A673 (cell line): Measurements from ENCODE around the gene SRRD.

Experiments
- CTCF ChIP-seq: fragments of 300-800, 200-600 bp; sonication (generic); conservative IDR thresholded peaks from 2 replicates; pipeline ENCODE4 v1.5.1; 2017; ENCODE audit warnings: low read depth, mild to moderate bottlenecking, antibody characterized with exemption, low read length, moderate library complexity, mixed read lengths
- EZH2 ChIP-seq: fragments of 200-600 bp; sonication (generic); IDR thresholded peaks from 2 replicates; pipeline ENCODE4 v1.6.1; 2017; ENCODE audit warnings: borderline replicate concordance, low read depth, mild to moderate bottlenecking, mixed read lengths, antibody characterized with exemption, low read length; ENCODE audit not compliant: poor library complexity, severe bottlenecking

DNA sequence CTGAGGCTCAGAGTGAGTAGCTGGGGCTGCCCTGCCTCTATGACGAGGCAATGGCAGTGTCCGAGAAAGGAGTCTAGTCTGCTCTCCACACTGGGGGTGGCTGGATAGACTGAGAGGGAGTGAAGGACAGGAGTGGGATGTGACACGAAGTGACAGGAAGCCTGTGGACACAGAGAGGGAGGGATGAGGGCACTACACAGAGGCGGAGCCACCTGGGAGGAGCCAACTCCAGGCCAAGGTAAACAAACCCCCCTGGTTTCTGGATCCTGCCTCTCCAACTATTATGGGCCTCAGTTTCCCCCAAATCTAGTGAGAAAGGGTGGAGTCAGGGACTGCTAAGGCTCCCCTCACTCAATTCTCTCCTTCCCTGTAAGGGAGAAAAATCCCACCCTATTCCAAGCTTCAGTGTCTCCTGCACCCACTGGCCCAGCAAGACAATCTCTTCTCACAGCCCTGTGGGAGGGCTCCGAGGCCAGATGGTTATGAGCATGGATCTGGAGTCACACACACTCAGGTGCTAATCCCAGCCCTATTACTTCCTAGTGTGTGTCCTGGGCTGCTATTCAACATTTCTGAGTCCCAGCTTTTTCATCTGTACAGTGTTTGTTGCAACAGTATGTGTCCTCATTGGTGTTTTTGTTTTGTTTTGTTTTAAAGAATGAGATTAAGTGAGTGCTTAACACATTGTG, 29.7 kb upstream of the SRRD start:
- no peak for TF ChIP-seq CTCF
- no peak for TF ChIP-seq EZH2
